ENCODE measurements around the gene KRTAP13-1.

Gene KRTAP13-1, protein sequence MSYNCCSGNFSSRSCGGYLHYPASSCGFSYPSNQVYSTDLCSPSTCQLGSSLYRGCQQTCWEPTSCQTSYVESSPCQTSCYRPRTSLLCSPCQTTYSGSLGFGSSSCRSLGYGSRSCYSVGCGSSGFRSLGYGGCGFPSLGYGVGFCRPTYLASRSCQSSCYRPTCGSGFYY

DNA sequence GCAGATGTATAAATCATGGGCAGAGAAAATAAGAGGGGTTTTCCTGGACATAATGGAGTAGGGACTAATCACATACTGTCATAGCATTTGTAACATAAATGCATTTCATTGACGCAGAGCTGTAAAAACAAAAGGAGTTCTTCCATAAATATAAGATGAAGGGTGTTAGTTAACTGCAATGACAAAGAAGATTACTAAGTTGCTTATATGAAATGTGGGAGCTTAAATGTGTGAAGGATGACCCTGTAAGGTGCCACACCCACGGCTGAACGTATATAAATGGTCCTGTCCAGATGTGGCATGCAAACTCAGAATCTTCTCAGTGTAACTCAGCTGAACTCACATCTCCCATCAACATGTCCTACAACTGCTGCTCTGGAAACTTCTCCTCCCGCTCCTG is at the start of gene KRTAP13-1:
Gene KRTAP13-1, plus strand, starts transcription at position 301 of the 400 bp plus-strand sequence. Its CDS starts 56 bp downstream, at position 357.
- DNase-seq (ENCODE audit: low read depth): no peak

DNA sequence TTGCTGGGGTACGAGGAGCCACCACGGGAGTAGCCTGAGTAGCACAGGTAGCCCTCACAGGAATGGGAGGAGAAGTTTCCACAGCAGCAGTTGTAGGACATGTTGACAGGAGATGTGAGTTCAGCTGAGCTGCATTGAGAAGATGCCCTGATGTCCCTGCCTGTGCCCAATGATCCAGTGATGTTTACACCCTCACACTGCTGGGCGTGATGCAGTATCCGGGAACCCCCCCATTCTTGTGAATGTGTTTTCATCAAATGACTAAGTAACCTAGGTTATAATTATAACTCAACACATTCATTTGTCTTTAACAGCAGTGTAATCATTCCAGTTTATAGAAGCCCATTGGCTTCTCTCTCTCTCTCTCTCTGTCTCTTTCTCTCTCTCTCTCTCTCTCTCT is 47.3 kb upstream of the KRTAP13-1 start, which contains the start of gene KRTAP23-1:
Gene KRTAP23-1, minus strand, starts transcription at position 101 of the 400 bp plus-strand sequence. Its CDS starts 0 bp downstream, at position 101.
- DNase-seq (ENCODE audit: low read depth): no peak

- no peak for DNase-seq (ENCODE audit: low read depth)
Measured at GRCh38 chr21:30349572-30349971, 46.3 kb upstream of the KRTAP13-1 start.

DNA sequence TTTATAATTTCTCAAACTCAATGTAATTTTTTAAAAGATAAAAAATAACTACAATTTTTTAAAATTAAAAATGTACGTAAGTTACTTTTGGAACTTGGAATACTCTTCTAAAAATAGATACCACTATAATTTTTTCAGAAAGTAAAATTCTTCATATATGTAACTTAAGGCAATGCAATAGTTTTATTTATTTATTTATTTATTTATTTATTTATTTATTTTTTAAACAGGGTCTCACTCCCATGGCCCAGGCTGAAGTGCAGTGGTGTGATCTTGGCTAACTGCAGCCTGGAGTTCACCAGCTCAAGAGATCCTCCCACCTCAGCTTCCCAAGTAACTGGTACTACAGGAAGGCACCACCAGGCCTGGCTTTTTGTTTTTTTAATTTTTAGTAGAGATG is 44.3 kb upstream of the KRTAP13-1 start:
- DNase-seq (ENCODE audit: low read depth): no peak

- no peak for DNase-seq (ENCODE audit: low read depth)
Measured at GRCh38 chr21:30354308-30355005, 41.4 kb upstream of the KRTAP13-1 start.

GRCh38 chr21:30355906-30356305 is 39.9 kb upstream of the KRTAP13-1 start:
- no peak for DNase-seq (ENCODE audit: low read depth)

- DNase-seq (ENCODE audit: low read depth): no peak
Measured at GRCh38 chr21:30372139-30372770, 23.6 kb upstream of the KRTAP13-1 start, which contains the start of gene KRTAP13-2. Gene KRTAP13-2, minus strand, starts transcription at chr21:30372271. Its CDS starts 58 bp downstream, at chr21:30372213.

DNA sequence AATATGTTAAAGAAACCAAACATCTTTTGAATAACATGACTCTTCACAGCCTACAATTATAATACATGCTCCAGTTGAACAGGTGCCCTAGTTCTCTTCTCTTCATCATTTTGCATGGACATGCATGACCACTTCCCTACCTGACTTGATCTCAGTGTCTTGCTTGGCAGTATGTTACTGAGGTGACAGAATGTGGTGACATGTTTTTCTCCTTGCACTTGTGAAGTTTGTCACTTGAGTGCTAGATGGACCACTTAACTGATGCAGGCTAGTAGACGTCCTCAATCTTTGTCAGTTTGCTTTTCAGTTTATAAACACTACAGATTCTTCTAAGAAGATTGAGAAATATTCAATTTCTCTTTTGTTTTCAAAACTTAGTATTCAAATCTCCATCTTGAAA is 13.6 kb upstream of the KRTAP13-1 start:
- no peak for DNase-seq (ENCODE audit: low read depth)

DNA sequence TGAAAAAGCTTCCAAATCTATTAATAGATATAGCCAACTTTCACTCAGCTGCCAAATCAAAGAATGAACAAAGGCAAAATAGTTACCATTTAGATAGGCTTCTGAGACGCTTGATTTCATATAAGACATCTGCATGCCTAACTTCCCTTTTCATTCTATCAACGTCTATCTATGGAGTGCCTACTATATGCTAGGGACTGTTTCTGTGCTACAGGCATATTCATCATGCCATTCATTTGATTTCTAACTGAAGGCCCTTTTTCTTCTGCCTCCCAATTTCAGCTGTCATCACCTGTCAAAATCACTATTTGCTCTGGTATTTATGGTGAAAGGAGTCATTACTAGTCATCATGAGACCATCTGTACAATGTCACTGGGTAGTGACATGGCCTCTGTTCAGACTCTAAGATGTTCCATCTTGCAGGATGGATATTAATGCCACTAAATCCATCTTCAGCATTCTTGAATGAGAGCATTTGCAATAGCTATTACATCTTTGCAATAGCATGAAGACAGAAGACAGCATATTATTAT is 4.3 kb upstream of the KRTAP13-1 start:
- no peak for DNase-seq (ENCODE audit: low read depth)

DNA sequence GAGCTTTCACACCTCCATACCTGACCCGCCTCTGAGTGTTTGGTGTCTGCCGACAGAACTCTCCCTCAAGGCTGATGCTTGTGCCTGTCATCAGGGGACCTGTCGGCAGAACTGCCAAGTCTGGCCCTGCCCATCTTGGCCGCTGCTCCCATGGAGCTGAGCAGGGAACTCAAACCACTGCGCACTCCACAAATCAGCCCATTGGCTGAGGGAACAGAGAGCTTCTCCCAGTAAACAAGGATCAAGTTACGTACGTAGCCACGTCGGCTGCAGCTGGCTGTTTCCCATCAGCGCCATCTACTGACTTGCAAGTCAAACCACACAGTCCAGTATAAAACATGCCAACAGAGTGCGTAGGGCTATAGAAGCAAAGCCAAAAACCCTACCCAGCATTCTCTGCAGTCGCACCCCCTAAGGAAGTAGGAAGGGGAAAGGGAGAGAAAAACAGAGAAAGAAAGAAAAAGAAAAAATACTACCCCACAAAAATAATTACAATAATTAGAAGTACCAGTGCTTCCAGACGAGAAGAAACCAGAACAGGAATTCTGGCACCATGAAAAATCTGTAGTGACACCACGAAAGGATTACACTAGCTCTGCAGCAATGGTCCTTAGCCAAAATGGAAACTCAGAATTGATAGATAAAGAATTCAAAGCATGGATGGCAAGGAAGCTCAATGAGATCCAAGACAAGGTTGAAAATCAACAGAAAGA is 13.1 kb downstream of the KRTAP13-1 start:
- DNase-seq (ENCODE audit: low read depth): no peak

GRCh38 chr21:30415993-30416392 is 20.2 kb downstream of the KRTAP13-1 start:
- no peak for DNase-seq (ENCODE audit: low read depth)

GRCh38 chr21:30425826-30426225 is 30.0 kb downstream of the KRTAP13-1 start, which contains the start of gene KRTAP13-3:
Gene KRTAP13-3, minus strand, starts transcription at chr21:30425926. Its CDS starts 14 bp downstream, at chr21:30425912.
- no peak for DNase-seq (ENCODE audit: low read depth)

DNA sequence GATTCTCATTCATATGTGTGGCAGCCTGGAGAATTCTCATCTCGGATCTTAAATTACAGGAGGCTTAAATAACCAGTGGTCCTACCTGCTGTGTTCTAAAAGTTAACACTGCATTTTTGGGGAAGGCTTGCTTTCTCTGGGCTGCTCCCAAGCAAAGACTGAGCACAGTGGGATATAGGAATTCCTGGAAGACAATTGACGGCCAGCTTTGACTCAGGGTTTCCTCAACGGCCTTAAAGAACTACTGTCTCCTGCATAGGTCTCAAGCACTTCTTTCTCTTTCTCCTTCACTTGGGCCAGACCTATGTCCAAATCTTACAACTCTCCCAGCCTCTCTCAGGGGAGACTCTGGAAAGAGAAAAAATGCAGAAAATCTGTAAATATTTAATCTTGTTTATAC is 30.9 kb downstream of the KRTAP13-1 start:
- DNase-seq (ENCODE audit: low read depth): no peak

DNA sequence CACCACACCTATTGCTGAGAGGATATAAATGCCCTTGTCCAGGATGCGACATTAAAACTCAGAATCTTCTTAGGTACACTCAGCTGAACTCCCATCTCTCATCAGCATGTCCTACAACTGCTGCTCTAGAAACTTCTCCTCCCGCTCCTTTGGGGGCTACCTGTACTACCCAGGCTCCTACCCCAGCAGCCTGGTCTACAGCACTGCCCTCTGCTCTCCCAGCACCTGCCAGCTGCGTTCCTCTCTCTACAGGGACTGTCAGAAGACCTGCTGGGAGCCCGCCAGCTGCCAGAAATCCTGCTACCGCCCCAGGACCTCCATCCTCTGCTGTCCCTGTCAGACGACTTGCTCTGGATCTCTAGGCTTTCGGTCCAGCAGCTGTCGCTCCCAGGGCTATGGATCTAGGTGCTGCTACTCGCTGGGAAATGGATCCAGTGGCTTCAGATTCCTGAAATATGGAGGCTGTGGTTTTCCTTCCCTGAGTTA is 34.4 kb downstream of the KRTAP13-1 start, which contains the start of gene KRTAP13-4:
Gene KRTAP13-4, plus strand, starts transcription at position 51 of the 486 bp plus-strand sequence. Its CDS starts 56 bp downstream, at position 107.
- DNase-seq (ENCODE audit: low read depth): no peak

GRCh38 chr21:30434033-30434631 is 38.3 kb downstream of the KRTAP13-1 start:
- no peak for DNase-seq (ENCODE audit: low read depth)

DNA sequence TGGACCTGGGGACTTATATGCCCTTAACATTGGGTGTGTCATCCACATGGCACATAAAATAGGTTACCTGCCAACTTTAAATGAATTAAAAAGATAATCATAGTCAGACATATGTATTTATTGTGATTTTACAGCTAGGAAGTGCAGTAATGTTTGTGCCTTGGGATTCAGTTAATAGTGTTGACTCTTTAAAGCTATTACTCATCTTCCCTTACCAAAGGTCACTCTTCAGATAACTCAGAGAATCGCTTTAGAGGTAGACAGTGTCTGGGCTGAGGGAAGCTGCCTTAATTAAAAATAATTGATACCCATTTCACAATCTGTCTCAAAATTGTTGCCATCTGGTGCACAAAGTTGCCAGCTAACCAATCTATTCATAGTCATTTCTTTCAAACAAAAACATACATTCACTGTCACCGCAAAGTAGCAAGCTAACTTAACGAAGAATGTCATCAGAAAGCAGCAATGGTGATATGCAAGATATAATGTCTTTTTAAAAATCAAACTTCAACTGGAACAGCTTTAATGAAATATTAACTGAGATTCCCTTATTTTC is 41.3 kb downstream of the KRTAP13-1 start:
- DNase-seq (ENCODE audit: low read depth): no peak

DNA sequence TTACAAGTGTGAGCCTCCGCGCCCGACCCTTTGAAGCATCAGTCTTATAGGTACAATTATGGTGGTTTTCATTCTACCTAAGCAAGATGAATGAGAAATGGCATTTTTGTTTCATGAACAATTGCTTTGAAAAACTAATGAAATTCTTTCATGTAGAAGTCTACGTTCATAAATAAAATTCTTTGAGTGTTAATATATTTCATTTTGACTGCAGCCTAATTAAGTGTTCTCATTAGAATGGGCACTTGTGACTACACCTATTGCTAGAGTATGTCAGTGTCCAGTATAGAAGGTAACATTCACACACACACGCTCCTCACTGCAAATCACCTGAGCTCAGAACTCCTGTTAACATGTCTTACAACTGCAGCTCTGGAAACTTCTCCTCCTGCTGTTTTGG is 44.1 kb downstream of the KRTAP13-1 start, which contains the start of gene KRTAP15-1:
Gene KRTAP15-1, plus strand, starts transcription at position 301 of the 400 bp plus-strand sequence. Its CDS starts 53 bp downstream, at position 354.
- DNase-seq (ENCODE audit: low read depth): no peak

- no peak for DNase-seq (ENCODE audit: low read depth)
Measured at GRCh38 chr21:30443226-30443625, 47.4 kb downstream of the KRTAP13-1 start.

GRCh38 chr21:30444204-30444603 is 48.4 kb downstream of the KRTAP13-1 start:
- no peak for DNase-seq (ENCODE audit: low read depth)

Data from T-helper 22 cell (primary cell).